GM12878 (cell line): ENCODE data around the gene CHERP. TPM values are rescaled to one million over a fixed set of nuclear protein-coding genes. Genes with fewer than 3 reads are reported as not detected.

Experiments used
- ATF2 ChIP-seq: IDR thresholded peaks from 2 replicates; pipeline ENCODE4 v1.6.1; 2012; ENCODE audit warnings: low read length, inconsistent platforms
- BHLHE40 ChIP-seq, 2 experiments: fragments of 450-650 bp in 1 of 2; IDR thresholded peaks; 2 replicates each; pipeline ENCODE4 v1.6.1; 2011 to 2017; ENCODE audit warnings: low read depth in 2 of 2, borderline replicate concordance in 1 of 2, improper control_type of control experiment in 1 of 2, low read length in 1 of 2, mild to moderate bottlenecking in 1 of 2
- CREB1 ChIP-seq: IDR thresholded peaks from 2 replicates; pipeline ENCODE4 v1.6.1; 2012; ENCODE audit warnings: low read depth, mild to moderate bottlenecking, inconsistent platforms
- EZH2 ChIP-seq: IDR thresholded peaks from 2 replicates; pipeline ENCODE4 v1.6.1; 2012; ENCODE audit warnings: low read depth, mild to moderate bottlenecking, control low read depth, inconsistent platforms, low read length, borderline replicate concordance; ENCODE audit not compliant: control insufficient read depth
- GABPA ChIP-seq: IDR thresholded peaks from 2 replicates; pipeline ENCODE4 v1.6.1; 2014; ENCODE audit warnings: antibody characterized with exemption, low read depth, mild to moderate bottlenecking, inconsistent platforms
- IKZF2 ChIP-seq, 2 experiments: fragments of 450-650 bp; IDR thresholded peaks; 2 replicates each; pipeline ENCODE4 v1.6.1; 2017; ENCODE audit warnings: mild to moderate bottlenecking in 2 of 2, moderate library complexity in 2 of 2
- JUND ChIP-seq: IDR thresholded peaks from 2 replicates; pipeline ENCODE4 v1.6.1; 2012; ENCODE audit warnings: low read depth, mild to moderate bottlenecking, low read length, improper control_type of control experiment, moderate library complexity
- KLF5 ChIP-seq: fragments of 450-650 bp; IDR thresholded peaks from 2 replicates; pipeline ENCODE4 v1.6.1; 2014; ENCODE audit warnings: mild to moderate bottlenecking; ENCODE audit not compliant: partially characterized antibody
- MEF2B ChIP-seq: fragments of 450-650 bp; IDR thresholded peaks from 2 replicates; pipeline ENCODE4 v1.6.1; 2018; ENCODE audit warnings: mild to moderate bottlenecking, moderate library complexity; ENCODE audit not compliant: partially characterized antibody, poor library complexity, severe bottlenecking
- NFYA ChIP-seq: IDR thresholded peaks from 2 replicates; pipeline ENCODE4 v1.6.1; 2011; ENCODE audit warnings: low read depth, mild to moderate bottlenecking, low read length, improper control_type of control experiment, borderline replicate concordance
- NFYB ChIP-seq: IDR thresholded peaks from 2 replicates; pipeline ENCODE4 v1.6.1; 2011; ENCODE audit warnings: low read depth, mild to moderate bottlenecking, low read length, improper control_type of control experiment, moderate library complexity; ENCODE audit not compliant: insufficient read depth
- NR2C1 ChIP-seq: fragments of 450-650 bp; IDR thresholded peaks from 2 replicates; pipeline ENCODE4 v1.6.1; 2017; ENCODE audit warnings: antibody characterized with exemption, mild to moderate bottlenecking, moderate library complexity
- RAD21 ChIP-seq: IDR thresholded peaks from 2 replicates; pipeline ENCODE4 v1.6.1; 2011; ENCODE audit warnings: mild to moderate bottlenecking, low read depth, low read length, moderate library complexity; ENCODE audit not compliant: insufficient read depth
- RFX5 ChIP-seq: IDR thresholded peaks from 2 replicates; pipeline ENCODE4 v1.6.1; 2011; ENCODE audit warnings: low read depth, low read length, improper control_type of control experiment
- SIN3A ChIP-seq: IDR thresholded peaks from 2 replicates; pipeline ENCODE4 v1.6.1; 2012; ENCODE audit warnings: low read depth, low read length, improper control_type of control experiment
- SIX5 ChIP-seq: IDR thresholded peaks from 2 replicates; pipeline ENCODE4 v1.6.1; 2011; ENCODE audit warnings: mild to moderate bottlenecking, low read depth, low read length, moderate library complexity; ENCODE audit not compliant: severe bottlenecking
- STAT3 ChIP-seq: IDR thresholded peaks from 2 replicates; pipeline ENCODE4 v1.6.1; 2011; ENCODE audit warnings: low read depth, low read length, improper control_type of control experiment
- TBL1XR1 ChIP-seq: IDR thresholded peaks from 2 replicates; pipeline ENCODE4 v1.6.1; 2012; ENCODE audit warnings: low read depth, low read length, improper control_type of control experiment
- ZSCAN29 ChIP-seq: fragments of 450-650 bp; IDR thresholded peaks from 2 replicates; pipeline ENCODE4 v1.6.1; 2017; ENCODE audit warnings: mild to moderate bottlenecking, moderate library complexity
- ZZZ3 ChIP-seq: IDR thresholded peaks from 2 replicates; pipeline ENCODE4 v1.6.1; 2011; ENCODE audit warnings: low read depth; ENCODE audit not compliant: control insufficient read depth, insufficient read length
- polyA plus RNA-seq, 11 experiments: library from polyadenylated mRNA; depleted of rRNA in 4 of 11; unstranded in 6 of 11; stranded (reverse) in 5 of 11; fragments of >200 nt; fragmentation: Nextera tagmentation in 4 of 11; fragmentation: Illumina TruSeq in 1 of 11; extraction: Ambion mirVana in 4 of 11; extraction: Trizol in 1 of 11; gene quantifications; 1 replicate in 1 of 11; 2 replicates in 10 of 11; pipeline versions ENCODE4 v1.2.1 to v1.2.3, GENCODE V29; 2011 to 2016; ENCODE audit warnings: inconsistent platforms in 2 of 11, missing spikeins in 2 of 11, low read depth in 1 of 11
- total RNA-seq, 4 experiments: library from RNA; depleted of rRNA in 3 of 4; stranded (reverse); fragments of >200 nt in 3 of 4; fragmentation: Illumina TruSeq in 1 of 4; extraction: Trizol in 1 of 4; gene quantifications; 2 replicates each; pipeline versions ENCODE4 v1.2.1 to v1.2.3, GENCODE V29; 2013 to 2021
- TF ChIP-seq, protein P1 (sequence below): fragments of 450-650 bp; formaldehyde crosslinking; IDR thresholded peaks from 2 replicates; pipeline ENCODE4 v1.5.0; 2022; ENCODE audit warnings: mild to moderate bottlenecking, missing genetic modification characterization
- TF ChIP-seq, protein P2 (sequence below): fragments of 450-650 bp; IDR thresholded peaks from 2 replicates; pipeline ENCODE4 v1.6.1; 2016; ENCODE audit warnings: mild to moderate bottlenecking
- TF ChIP-seq, protein P3 (sequence below): IDR thresholded peaks from 2 replicates; pipeline ENCODE4 v1.6.1; 2012; ENCODE audit warnings: low read depth, low read length, improper control_type of control experiment

CHERP gene
- total and polyA plus RNA-seq, 10 of the 15 experiments (the other 5 are each of a cell fraction or from before 2014, with no cell fraction given), result 0.66 to 65.3 (median 12.2) TPM

GRCh38 chr19:16495982-16496612, 46.1 kb downstream of the CHERP start, which contains the start of the genes C19orf44 and CALR3 (continued):
- TF ChIP-seq, protein P1, sequence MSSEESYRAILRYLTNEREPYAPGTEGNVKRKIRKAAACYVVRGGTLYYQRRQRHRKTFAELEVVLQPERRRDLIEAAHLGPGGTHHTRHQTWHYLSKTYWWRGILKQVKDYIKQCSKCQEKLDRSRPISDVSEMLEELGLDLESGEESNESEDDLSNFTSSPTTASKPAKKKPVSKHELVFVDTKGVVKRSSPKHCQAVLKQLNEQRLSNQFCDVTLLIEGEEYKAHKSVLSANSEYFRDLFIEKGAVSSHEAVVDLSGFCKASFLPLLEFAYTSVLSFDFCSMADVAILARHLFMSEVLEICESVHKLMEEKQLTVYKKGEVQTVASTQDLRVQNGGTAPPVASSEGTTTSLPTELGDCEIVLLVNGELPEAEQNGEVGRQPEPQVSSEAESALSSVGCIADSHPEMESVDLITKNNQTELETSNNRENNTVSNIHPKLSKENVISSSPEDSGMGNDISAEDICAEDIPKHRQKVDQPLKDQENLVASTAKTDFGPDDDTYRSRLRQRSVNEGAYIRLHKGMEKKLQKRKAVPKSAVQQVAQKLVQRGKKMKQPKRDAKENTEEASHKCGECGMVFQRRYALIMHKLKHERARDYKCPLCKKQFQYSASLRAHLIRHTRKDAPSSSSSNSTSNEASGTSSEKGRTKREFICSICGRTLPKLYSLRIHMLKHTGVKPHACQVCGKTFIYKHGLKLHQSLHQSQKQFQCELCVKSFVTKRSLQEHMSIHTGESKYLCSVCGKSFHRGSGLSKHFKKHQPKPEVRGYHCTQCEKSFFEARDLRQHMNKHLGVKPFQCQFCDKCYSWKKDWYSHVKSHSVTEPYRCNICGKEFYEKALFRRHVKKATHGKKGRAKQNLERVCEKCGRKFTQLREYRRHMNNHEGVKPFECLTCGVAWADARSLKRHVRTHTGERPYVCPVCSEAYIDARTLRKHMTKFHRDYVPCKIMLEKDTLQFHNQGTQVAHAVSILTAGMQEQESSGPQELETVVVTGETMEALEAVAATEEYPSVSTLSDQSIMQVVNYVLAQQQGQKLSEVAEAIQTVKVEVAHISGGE (CRISPR knock-in tag), result no peak
- no peak for TF ChIP-seq NFYA
- TF ChIP-seq ZSCAN29, result no peak
- no peak; the same call in none of the 2 replicates for TF ChIP-seq SIN3A
- TF ChIP-seq GABPA, result peak; percentile 94
- TF ChIP-seq KLF5, result no peak
- TF ChIP-seq STAT3, result no peak
- 0 out of 2 replicates have a peak, but pooled peaks have one; percentile 3 for TF ChIP-seq RAD21
- TF ChIP-seq ATF2, result no peak
- no peak for TF ChIP-seq TBL1XR1
- TF ChIP-seq NFYB, result peak; percentile 87
- TF ChIP-seq, protein P2, sequence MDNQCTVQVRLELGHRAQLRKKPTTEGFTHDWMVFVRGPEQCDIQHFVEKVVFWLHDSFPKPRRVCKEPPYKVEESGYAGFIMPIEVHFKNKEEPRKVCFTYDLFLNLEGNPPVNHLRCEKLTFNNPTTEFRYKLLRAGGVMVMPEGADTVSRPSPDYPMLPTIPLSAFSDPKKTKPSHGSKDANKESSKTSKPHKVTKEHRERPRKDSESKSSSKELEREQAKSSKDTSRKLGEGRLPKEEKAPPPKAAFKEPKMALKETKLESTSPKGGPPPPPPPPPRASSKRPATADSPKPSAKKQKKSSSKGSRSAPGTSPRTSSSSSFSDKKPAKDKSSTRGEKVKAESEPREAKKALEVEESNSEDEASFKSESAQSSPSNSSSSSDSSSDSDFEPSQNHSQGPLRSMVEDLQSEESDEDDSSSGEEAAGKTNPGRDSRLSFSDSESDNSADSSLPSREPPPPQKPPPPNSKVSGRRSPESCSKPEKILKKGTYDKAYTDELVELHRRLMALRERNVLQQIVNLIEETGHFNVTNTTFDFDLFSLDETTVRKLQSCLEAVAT, result peak; percentile 56
- TF ChIP-seq NR2C1, result peak; percentile 93
- TF ChIP-seq MEF2B, result peak; percentile 35
- peak in 1 of 2 experiments; percentile 52; a peak in 2 of 4 replicates for TF ChIP-seq BHLHE40 (IDR thresholded peaks at IDR 0.05; ENCODE audit: borderline replicate concordance in 1 of 2, low read depth in 2 of 2, low read length in 1 of 2)
- peak; percentile 88 for TF ChIP-seq CREB1
- TF ChIP-seq IKZF2 (IDR thresholded peaks at IDR 0.05), result no peak
- no peak for TF ChIP-seq JUND
- TF ChIP-seq EZH2, result no peak
- TF ChIP-seq RFX5, result 0 out of 2 replicates have a peak, but pooled peaks have one; percentile 46
- peak; percentile 99 for TF ChIP-seq SIX5
- TF ChIP-seq, protein P3, sequence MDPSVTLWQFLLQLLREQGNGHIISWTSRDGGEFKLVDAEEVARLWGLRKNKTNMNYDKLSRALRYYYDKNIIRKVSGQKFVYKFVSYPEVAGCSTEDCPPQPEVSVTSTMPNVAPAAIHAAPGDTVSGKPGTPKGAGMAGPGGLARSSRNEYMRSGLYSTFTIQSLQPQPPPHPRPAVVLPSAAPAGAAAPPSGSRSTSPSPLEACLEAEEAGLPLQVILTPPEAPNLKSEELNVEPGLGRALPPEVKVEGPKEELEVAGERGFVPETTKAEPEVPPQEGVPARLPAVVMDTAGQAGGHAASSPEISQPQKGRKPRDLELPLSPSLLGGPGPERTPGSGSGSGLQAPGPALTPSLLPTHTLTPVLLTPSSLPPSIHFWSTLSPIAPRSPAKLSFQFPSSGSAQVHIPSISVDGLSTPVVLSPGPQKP, result peak; percentile 96
- no peak for TF ChIP-seq ZZZ3
